ENCODE measurements around the gene CLASP2.
"Not testable (repeated sequence)": the region's sequence is repeated elsewhere in the genome, so short reads cannot be mapped to it uniquely, and the experiment has no call there.

CLASP2 gene

DNA sequence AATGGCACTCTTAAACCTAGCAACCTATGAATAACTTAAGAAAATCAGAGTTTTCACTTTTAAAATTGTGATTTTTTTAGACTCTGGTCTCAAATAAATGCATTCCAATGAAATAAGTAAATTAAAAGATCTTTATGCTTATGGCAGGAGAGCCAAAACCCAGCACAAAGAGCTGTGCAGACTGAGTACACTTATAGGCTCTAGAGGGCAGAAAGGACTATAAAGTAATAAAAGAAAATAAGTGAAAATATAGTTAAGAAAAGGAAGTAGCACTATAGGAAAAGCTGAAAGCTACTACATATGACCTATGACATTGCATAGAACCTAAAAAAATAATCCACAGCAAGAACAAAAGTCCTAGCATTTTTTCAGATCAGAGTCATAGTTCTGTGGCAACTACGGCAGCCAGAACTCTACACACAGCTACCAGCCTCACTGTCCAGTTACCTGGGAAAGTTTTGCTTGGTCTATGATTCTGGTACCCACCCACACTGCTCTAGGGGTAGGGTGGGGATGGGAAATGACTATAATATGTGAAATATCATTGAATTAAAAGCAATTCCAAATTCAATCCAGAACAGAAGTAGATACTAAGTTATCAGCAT lies 30.5 kb downstream of the CLASP2 start:
- FAIRE-seq = no peak

DNA sequence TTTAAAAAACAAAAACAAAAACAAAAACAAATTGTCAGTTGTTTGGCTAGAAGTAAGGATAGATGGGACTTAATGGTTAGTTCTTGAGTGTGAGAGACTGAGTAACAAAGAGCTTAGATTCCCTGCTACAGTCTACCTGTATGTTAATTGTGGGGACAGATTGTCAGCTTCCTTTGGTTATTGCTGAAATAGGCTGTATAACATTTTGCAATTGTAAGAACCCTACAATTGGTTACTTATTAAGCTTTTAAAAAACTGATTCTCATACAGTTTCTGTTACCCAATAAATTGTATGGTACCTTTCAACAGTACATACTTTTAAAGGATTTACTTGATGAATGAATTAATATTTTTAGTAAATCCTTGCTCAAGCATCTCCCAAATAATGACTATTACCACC lies 35.3 kb downstream of the CLASP2 start:
- FAIRE-seq (no peak), DNase-seq (ENCODE audit: low spot score) (no peak)

More for the DNA sequence above, 30.5 kb downstream of the CLASP2 start:
- DNase-seq (ENCODE audit: low spot score) = peak; percentile 7

DNA sequence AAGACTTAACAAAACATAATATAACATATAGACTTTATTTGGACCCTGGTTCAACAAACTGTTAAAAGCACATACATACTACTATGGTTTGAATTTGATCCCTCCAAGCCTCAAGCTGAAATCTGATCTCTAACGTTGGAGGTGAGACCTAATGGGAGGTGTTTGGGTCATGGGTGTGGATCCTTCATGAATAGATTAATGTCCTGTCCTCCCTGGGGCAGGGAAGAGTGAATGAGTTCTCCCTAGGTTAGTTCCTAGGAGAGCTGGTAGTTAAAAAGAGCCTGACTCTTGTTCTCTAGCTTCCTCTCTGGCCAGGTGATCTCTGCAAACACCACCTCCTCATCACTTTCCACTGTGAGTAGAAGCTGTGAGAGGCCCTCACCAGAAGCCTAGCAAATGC lies 36.4 kb downstream of the CLASP2 start:
- FAIRE-seq = no peak
- DNase-seq (ENCODE audit: low spot score) = no peak

DNA sequence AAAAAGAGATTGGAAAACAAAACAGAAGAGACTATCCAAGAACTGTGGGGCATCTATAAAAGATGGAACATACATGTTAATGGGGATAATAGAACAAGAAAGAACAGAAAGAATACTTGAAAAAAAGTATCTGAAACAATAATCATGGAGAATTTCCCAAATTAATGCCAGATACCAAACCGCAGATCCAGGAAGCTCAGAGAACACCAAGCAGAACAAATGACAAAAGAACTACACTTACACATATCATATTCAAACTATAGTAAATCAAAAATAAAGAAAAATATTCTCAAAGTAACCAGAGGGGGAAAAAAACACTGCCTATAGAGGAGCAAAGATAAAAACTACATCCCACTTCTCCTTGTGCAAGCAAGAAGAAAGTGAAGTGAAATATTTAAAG lies 40.0 kb downstream of the CLASP2 start:
- no peak for DNase-seq (ENCODE audit: low spot score)
- no peak for FAIRE-seq

DNA sequence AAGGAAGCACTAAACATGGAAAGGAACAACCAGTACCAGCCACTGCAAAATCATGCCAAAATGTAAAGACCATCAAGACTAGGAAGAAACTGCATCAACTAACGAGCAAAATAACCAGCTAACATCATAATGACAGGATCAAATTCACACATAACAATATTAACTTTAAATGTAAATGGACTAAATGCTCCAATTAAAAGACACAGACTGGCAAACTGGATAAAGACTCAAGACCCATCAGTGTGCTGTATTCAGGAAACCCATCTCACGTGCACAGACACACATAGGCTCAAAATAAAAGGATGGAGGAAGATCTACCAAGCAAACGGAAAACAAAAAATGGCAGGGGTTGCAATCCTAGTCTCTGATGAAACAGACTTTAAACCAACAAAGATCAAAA lies 44.6 kb downstream of the CLASP2 start:
- DNase-seq (ENCODE audit: low spot score); FAIRE-seq: not testable (repeated sequence)

DNA sequence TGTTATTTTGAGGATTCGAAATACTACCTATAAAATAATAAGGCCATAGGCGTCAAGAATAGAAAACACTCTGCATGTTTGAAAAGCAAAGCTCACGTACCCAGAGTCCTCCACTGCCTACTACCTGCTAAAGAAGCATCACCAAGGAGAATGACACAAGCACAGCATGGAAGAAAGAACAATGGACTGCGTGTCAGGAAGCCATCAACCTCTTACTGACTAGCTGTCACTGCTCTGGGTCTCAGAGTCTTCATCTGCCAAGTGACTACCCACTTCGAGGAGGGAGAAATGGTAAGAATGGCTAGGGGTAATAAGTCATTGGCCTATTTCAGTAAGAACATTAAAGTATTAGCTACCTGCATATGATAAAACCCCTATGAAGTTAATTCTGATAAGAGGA lies 49.4 kb downstream of the CLASP2 start:
- FAIRE-seq (no peak), DNase-seq (ENCODE audit: low spot score) (no peak)

DNA sequence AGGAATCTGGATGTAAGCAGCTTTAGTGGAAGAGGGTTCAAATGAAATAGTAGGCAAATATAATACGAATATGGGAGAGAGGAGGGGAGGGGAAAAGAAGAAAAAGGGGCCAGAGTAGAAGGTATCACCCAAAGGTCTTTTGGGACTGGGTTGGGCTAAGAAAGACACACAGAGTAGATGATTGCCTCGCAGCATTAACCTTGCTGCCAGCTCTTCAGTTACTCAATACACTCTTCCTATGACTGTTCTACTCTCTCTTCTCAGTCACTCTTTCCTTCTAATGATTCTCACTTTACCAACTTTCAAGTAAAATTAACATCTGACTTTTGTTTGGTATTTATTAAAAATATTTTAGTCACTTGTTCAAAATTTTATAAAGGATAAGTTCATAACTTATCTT lies 52.8 kb downstream of the CLASP2 start:
- DNase-seq (ENCODE audit: low spot score) (no peak), FAIRE-seq (no peak)

DNA sequence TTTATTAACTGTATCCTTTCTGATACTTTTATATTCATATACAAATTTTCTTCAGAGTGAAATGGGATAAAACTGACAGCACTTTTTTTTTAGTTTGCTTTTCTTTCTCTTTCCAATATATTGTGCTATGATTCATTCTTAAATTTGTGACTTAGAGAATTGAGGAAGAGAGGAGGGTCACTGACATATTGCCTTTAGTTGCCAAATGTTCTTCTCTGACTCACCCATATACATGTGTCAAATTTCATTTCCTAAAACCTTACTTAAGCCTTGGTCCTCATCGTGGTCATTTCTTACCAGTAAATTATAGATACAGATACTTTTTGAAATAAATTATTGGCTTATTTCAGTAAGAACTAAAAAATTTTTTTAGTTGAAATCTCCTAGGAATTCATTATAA lies 53.9 kb downstream of the CLASP2 start:
- FAIRE-seq = peak; percentile 37

DNA sequence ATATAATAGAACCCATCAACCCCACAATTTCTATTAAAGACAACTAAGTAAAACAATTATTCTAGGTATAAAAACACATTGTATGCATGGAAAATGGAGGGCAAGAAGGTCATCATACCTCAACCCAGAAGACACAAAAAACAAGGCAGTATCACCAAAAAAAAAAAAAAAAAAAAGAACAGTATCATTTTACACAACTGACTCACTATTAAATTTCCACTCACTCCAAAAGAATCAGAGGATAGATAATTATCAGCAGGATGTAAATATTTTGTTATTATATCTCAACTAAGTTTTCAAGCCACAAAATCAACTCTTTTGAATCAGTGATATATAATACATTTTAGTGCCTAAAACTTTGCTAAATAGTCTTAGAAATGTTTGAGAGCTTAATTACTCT lies 55.0 kb downstream of the CLASP2 start:
- FAIRE-seq (no peak), DNase-seq (ENCODE audit: low spot score) (no peak)

More for the DNA sequence above, 53.9 kb downstream of the CLASP2 start:
- no peak for DNase-seq (ENCODE audit: low spot score)

DNA sequence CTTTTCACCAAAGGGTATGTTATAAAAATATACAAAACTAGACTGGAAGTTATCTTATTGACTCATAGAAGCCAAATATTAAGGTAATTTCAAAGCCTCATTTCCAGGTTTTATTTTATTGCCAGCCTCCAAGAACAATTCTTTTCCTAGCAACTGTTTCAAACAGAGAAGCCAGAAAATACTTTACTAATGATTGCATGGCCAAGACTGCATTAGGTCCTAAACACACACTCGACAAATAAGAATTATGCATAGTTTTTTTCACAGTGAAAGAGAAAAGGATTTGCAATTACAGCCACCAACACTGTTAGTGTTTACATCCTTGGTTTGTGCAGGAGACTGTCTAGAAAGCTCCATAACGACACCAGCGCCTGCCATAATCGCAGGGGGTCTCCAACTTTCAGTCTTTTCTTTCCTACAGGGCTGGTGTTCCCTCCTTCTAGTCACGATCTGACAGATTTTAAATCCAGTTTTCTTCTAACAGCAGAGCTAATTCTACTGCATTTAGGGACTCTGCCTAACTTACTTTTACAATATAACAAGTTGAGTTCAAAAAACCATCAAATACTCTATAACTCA lies 58.1 kb downstream of the CLASP2 start:
- no peak for DNase-seq (ENCODE audit: low spot score)
- FAIRE-seq = no peak

DNA sequence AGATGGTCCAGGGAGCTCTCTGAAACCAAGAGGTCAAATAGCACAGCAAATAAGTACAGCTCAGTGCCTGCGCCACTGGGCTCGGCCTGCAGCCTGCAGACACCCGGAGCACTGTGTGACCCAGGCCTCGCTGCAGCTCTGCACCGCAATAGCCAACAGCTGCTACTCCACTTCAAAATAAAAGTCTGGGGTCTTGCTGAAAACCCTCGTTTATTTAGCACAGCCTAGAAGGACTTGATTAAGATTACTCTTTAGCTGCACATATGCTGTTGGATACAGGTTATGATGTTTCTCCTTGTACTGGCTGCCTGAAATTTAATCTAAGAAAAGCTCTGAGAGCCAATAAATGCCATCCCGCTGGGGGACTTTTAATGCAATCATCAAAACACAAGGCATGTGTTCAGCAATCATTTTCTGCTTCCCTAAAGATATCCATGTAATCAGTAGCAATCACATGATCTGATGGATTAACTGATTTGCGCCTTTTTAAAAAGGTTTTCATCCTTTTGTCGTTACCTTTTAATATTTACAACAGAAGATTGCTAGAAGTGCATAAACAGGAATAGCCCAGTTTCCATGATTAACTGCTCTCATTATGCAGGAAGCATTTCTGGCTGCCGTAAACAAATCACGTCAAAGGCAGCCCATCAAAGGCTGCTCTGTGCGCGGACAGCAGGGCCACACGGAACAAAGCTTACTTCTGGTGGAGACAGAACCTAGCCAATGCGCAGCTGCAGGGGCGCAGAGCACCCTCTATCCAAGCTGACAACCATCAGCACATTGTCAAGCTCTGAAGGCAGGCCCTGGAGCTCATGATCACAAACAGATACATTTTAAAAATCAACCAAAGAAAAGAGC lies 58.8 kb downstream of the CLASP2 start:
- DNase-seq (ENCODE audit: low spot score) (no peak), FAIRE-seq (no peak)

DNA sequence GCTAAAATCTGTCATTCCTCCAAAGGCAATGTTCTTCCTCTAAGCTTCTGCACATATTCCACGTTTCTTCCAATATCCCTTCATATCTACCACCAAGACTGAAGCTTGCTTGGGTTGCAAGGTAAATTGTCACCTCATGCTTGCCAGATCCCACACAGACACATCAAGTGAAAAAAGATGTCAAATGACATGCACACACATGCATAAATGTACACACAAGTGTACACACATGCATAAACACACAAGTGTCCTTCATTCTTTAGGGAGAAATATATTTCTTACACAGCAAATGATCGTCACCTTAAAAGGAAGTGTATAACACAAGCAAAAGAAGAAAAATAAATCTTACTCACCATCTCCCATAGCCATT lies 59.4 kb downstream of the CLASP2 start:
- no peak for FAIRE-seq
- no peak for DNase-seq (ENCODE audit: low spot score)

DNA sequence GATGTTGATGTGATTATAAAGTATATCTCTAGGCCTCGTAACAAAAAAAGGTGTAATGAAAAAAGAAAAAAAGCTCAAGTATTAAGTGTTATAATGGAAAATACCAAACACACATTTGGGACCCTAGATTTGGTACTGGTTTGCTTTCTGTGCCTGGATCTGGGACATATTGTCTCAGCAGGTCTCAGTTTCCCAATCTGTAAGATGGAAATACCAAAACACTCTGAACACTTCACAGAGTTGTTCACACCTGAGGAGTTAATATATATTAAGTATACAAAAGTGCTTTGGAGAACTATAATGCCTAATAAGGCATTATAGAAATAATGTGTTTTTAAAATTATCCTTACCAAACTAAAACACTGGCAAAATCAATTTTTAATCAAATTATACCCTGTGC lies 60.0 kb downstream of the CLASP2 start:
- FAIRE-seq (no peak), DNase-seq (ENCODE audit: low spot score) (no peak)

DNA sequence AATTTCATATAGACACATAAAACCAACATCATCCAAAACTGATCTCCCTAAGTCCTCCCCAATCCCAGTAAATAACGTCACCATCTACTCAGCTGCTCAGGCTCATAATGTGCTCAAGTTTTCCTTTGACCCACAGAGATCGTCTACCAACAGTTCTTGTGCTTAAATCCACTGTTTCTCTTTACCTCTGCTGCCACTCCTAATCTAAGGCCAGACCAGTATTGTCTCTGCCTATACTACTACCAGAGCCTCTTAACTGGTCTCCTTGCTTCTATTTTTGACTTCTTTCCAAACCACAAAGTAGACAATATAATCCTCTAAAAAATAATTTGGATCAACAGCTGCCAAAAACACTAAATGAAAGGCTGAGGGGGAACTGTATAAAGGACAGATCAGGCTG lies 65.3 kb downstream of the CLASP2 start:
- no peak for DNase-seq (ENCODE audit: low spot score)
- no peak for FAIRE-seq

DNA sequence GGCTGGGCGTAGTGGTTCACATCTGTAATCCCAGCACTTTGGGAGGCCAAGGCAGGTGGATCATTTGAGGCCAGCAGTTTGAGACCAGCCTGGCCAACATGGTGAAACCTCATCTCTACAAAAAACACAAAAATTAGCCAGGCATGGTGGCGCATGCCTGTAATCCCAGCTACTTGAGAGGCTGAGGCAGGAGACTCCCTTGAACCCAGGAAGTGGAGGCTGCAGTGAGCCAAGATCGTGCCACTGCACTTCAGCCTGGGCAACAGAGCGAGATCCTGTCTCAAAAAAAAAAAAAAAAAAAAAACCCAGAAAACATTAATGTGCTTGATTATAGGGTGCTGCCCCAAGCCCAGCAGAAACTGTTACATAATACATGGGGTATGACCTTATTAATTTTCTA lies 67.0 kb downstream of the CLASP2 start:
- DNase-seq (ENCODE audit: low spot score); FAIRE-seq: not testable (repeated sequence)

DNA sequence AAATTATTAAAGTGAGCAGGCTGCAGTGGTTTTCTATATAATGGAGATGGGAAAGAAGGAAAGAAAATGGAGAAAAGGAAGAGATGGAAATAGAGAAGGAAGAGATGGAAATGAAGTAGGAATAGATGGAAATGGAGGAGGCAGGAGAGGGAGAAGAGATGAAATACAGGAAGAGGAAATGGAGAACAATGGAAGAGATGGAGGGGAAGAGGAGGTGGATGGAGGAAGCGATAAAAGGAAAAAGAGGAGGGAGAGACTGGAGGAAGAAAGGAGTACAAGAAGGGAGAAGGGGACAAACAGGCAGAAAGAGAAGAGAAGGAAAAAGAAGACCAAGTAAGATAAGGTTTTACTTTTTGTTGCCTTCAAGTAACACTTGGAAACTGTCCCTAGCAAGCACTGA lies 67.6 kb downstream of the CLASP2 start:
- DNase-seq (ENCODE audit: low spot score) (no peak), FAIRE-seq (no peak)

DNA sequence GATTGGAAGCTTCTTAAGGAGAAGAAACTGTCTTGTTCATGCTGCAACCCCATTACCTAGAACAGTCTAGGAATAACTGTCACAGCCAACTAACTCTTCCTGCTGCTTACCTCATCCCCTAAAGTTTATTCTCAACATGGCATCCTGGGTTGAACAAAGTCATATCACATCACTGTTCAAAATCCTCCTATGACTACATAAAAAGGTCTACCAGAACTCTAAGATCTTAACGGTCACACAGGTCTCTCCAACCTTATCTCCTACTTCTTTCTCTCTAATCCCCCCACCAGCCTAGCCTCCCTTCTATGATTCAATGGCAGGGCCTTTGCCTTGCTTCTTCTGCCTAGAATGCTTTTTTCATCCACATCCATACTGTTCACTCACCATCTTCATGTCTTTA lies 69.3 kb downstream of the CLASP2 start:
- no peak for FAIRE-seq
- no peak for DNase-seq (ENCODE audit: low spot score)

DNA sequence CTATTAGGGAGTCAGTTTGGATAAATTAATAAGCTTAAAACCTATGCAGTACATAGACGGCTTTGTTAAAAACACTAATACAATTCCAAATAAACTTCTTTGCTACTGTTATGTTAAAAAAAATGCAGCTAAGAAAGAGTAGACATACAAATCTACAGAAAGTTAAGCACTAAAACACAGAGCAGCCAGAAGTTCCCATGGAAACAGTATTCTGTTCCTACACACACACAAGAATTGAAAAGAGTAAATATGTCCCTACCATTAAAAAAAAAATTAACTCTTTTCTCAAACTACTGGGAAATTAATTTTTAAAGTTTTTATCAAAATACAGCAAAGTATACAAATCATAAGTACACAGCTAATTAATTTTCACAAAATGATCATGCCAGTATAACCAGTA lies 71.6 kb downstream of the CLASP2 start:
- FAIRE-seq = no peak

DNA sequence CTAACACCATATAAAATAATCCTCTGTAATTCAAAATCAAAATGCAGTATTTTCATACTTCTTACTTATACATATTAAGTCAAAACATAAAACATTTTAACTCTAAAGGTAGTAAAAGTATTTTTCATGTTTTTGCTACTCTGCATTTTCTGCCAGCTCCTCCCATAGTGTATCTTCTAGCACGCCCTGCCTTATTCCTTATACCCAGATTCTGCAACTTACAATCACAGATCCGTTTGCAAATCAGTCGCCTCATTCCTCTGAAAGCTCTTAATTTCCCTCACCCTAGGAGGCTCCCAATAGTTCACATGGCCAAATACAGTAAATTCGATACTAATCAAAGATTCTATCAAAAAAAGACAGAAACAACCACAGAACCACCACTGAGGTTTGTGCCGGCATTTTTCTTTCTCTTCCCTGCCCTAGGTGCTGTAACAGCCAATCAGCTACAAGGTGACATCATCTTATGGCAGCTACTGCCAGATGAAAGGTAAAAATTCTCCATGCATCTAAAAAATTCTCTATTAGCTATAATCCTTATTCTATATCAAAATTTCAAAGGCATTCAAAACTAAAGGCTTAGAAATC lies 72.9 kb downstream of the CLASP2 start:
- DNase-seq (ENCODE audit: low spot score) (no peak), FAIRE-seq (no peak)

More for the DNA sequence above, 71.6 kb downstream of the CLASP2 start:
- no peak for DNase-seq (ENCODE audit: low spot score)

DNA sequence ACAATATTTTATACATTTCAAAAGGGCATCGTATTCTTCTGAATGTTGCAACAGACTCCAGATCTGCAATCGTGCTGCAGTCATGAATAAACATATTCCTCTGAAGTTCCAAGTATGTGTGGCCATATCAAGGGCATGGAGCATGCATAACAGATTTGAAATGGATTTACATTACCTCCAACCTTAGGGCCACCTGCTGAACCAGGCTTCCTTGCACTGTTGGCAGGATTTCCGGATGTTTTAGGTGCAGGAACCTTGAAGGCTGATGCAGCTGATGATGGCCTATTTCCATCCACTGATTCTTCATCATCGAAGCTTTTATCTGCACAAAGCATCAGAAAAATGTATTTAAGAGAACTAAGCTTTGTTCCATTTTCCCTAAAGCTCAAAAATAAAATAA lies 73.5 kb downstream of the CLASP2 start:
- DNase-seq (ENCODE audit: low spot score) (no peak), FAIRE-seq (no peak)

DNA sequence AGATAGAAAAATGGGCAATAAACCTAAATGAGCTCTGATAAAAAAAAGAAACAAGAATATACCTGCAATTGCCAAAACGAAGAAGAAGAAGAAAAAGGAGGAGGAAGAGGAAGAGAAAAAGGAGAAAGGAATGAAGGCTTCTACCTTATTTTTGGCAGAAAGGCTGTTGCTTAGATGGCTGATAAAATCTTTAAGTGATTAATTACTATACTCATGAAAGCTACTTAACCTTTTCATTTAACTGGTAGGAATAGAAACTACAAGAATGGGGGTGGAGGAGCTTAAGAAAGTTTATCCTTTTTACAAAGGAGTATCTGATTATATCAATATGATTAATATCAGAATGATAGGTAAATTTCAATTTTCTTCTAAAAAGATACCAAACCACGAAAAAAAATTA lies 75.2 kb downstream of the CLASP2 start:
- FAIRE-seq = no peak
- DNase-seq (ENCODE audit: low spot score) = no peak

DNA sequence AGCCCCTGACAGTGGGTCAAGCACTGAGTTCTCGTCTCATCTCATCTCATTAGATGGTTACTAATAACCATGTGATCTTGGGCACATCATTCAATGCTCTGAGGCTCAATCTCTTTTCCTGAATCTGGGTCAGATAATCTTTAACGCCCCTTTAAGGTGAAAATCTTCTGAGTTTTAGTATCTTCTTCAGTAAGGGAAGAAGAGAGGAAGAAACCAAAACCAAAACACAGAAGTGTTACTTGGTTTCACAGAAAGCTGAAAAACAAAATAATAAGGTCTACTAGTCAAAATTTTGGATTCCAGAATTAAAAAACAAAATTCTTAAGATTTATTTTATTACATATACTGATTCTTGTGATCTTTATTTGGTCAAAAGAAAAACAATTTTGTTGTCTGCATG lies 78.2 kb downstream of the CLASP2 start:
- DNase-seq (ENCODE audit: low spot score) = no peak
- FAIRE-seq = no peak
